ENCODE data around the gene UNCX.

UNCX gene

DNA sequence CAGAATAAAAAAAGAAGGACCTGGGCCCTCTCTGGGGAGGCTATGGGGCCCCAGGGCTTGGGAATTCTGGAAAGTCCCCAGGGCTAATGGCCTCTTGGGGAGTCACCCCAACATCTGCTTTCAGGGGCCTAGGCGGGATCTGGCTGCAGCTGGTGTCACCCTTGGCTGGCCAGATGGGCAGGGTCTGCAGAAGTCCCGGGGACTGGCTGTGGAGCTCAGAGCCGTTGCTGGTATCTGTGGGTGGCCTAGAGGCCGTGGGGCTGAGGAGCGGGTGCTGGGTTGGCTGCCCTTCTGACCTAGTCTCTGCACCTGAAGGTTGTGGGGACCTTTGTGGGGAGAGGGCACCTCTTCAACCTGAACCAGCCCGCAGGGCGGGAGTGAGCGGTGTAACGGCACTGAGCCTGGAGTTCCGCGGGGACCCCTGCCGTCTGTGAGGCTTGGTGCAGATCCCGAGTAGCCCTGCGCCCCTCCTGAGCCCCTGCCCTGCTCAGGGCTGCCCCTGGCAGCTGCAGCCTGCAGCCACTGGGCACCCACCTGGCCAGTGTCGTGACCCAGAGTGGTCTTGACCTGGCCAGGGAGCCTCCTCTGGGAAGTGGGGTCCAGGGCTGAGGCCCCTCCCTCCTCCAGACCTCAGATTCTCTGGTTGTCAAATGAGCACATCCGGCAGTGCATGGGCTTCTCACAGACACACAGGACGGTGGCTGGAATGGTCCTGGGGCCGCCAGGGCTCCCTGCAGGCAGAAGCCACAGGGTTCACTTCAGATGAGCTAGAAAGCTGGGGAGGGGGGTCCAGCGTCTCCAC lies 51.5 kb downstream of the UNCX start:
- no peaks in the 10 kb centered on the region for H3K9me3 ChIP-seq (ENCODE audit: insufficient read depth, low read length)
- no peaks in the 10 kb centered on the region for H3K36me3 ChIP-seq (ENCODE audit: insufficient read depth, insufficient read length, low read length)
- H3K4me1 ChIP-seq (ENCODE audit: insufficient read depth, insufficient read length), result peaks cover 12% of the 10 kb centered on the region
- H3K27me3 ChIP-seq (ENCODE audit: insufficient read depth, insufficient read length), result no peaks in the 10 kb centered on the region
- no peak for DNase-seq (ENCODE audit: low read depth, low spot score)
- H3K9ac ChIP-seq (ENCODE audit: insufficient read length, low read depth), result no peak overlapping the region
- TF ChIP-seq ZNF274 (IDR thresholded peaks at IDR 0.05; ENCODE audit: low read depth, low read length) (no peak), YY1 (IDR thresholded peaks at IDR 0.05; ENCODE audit: insufficient read depth, insufficient read length) (no peak), SUZ12 (IDR thresholded peaks at IDR 0.05; ENCODE audit: extremely low read depth, insufficient read depth, insufficient read length) (no peak)
- no peak overlapping the region for H3K4me3 ChIP-seq (ENCODE audit: insufficient read length, low read depth)

DNA sequence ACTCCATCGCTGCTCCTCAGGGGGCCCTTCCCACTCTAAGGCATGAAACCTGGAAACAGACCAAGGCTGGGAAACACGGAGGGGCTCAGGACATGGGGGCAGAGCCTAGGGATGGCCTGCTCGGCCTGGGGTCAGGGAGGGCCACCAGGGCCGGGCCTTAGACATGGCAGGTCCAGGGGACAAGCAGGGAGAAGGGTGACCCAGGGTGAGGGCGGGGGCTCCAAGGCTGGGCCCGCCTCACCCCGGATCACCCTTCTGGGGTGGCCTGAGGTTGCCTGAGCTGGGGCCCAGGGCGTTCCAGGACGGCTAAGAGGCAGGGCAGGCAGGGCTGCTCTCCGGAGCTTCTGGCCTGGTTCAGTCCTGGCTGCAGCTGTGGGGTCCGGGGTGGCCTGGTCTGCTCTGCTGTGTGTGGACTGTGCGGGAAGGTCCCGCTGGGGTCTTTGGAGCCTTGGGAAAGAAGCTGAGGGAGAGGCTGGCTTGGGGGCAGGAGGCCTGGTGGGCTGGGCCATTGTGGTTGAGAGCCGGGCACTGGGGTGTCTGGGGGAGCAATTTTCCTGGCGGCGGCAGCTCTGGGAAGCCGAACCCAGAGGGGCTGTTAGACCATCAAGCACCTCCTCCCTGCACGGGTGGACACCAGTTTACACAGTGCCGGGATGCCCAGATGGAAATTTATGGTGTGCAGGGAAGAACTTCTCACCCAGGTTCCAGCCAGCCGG lies 52.2 kb downstream of the UNCX start:
- H3K4me1 ChIP-seq (ENCODE audit: insufficient read depth, insufficient read length), result peaks cover 12% of the 10 kb centered on the region
- DNase-seq (ENCODE audit: low read depth, low spot score), result no peak
- H3K27me3 ChIP-seq (ENCODE audit: insufficient read depth, insufficient read length), result no peaks in the 10 kb centered on the region
- H3K9ac ChIP-seq (ENCODE audit: insufficient read length, low read depth), result no peak overlapping the region
- TF ChIP-seq SUZ12 (IDR thresholded peaks at IDR 0.05; ENCODE audit: extremely low read depth, insufficient read depth, insufficient read length), result no peak
- TF ChIP-seq YY1 (IDR thresholded peaks at IDR 0.05; ENCODE audit: insufficient read depth, insufficient read length), result no peak
- TF ChIP-seq ZNF274 (IDR thresholded peaks at IDR 0.05; ENCODE audit: low read depth, low read length), result no peak
- H3K4me3 ChIP-seq (ENCODE audit: insufficient read length, low read depth), result no peak overlapping the region
- H3K36me3 ChIP-seq (ENCODE audit: insufficient read depth, insufficient read length, low read length), result no peaks in the 10 kb centered on the region
- H3K9me3 ChIP-seq (ENCODE audit: insufficient read depth, low read length), result no peaks in the 10 kb centered on the region

DNA sequence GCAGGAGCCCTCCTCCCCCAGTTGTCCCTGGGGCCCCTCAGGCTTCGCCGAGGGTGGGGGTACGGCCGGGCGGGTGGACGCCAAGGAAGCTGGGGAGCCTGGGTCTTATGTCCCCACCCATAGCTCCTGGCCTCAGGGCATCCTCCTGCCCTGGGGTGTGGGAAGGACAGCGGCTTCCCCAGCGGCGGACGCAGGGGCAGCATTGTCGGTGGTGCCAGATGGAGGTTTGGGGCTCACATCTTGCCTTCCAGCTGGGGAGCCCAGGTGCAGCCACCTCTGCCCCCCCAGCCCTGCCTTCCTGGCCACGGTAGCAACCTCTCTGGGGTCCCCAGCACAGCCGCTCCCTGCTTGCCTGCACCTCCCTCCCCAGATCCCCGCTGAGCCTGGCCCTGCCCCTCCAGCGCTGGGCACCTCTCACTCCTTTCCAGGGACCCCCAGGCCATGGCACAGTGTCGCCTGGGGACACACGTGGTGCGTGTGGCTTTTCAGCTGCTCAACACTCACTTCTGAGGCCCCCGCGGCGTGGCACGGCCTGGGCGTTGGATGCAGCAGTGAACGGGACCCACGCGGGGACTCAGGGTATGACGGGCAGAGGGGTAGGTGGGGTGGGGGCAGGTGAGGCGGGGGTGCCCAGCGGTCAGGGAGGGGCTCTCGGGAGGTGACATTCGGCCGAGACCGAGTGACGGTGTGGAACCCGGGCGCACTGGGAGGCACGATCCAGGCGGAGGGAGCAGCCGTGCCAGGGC lies 53.1 kb downstream of the UNCX start:
- Histone ChIP-seq H3K4me3 (ENCODE audit: insufficient read length, low read depth) (no peak overlapping the region), H3K9ac (ENCODE audit: insufficient read length, low read depth) (no peak overlapping the region), H3K9me3 (ENCODE audit: insufficient read depth, low read length) (no peaks in the 10 kb centered on the region), H3K36me3 (ENCODE audit: insufficient read depth, insufficient read length, low read length) (no peaks in the 10 kb centered on the region), H3K4me1 (ENCODE audit: insufficient read depth, insufficient read length) (peaks cover 18% of the 10 kb centered on the region), H3K27me3 (ENCODE audit: insufficient read depth, insufficient read length) (no peaks in the 10 kb centered on the region)
- no peak for DNase-seq (ENCODE audit: low read depth, low spot score)
- no peak for TF ChIP-seq ZNF274 (IDR thresholded peaks at IDR 0.05; ENCODE audit: low read depth, low read length)
- TF ChIP-seq YY1 (IDR thresholded peaks at IDR 0.05; ENCODE audit: insufficient read depth, insufficient read length), result no peak
- TF ChIP-seq SUZ12 (IDR thresholded peaks at IDR 0.05; ENCODE audit: extremely low read depth, insufficient read depth, insufficient read length), result no peak

Data from NT2/D1 (cell line).